Mononuclear cell (primary cell): ENCODE data around the gene HEBP2. TPM values are rescaled to one million over a fixed set of nuclear protein-coding genes. Genes with fewer than 3 reads are reported as not detected.

ENCODE experiments used
- H3K27me3 ChIP-seq: 2 replicates; pipeline ENCODE4 v1.6.0; 2011; ENCODE audit warnings: low read length, control low read depth; ENCODE audit not compliant: insufficient read depth
- H3K4me1 ChIP-seq: 2 replicates; pipeline ENCODE4 v1.5.1; 2011; ENCODE audit warnings: mild to moderate bottlenecking, low read length, control low read depth; ENCODE audit not compliant: insufficient read depth
- H3K4me3 ChIP-seq: 2 replicates; pipeline ENCODE4 v1.5.1; 2011; ENCODE audit warnings: mild to moderate bottlenecking, low read length, moderate library complexity
- H3K9me3 ChIP-seq: 2 replicates; pipeline ENCODE4 v1.5.1; 2011; ENCODE audit warnings: low read depth, mild to moderate bottlenecking, control low read depth, low read length
- total RNA-seq: library from RNA; depleted of rRNA; stranded (reverse); fragments of >200 nt; gene quantifications from one replicate; pipeline ENCODE4 v1.2.3, GENCODE V29; 2012

The HEBP2 gene
- total RNA-seq, 1 donor = 52.9 TPM

DNA sequence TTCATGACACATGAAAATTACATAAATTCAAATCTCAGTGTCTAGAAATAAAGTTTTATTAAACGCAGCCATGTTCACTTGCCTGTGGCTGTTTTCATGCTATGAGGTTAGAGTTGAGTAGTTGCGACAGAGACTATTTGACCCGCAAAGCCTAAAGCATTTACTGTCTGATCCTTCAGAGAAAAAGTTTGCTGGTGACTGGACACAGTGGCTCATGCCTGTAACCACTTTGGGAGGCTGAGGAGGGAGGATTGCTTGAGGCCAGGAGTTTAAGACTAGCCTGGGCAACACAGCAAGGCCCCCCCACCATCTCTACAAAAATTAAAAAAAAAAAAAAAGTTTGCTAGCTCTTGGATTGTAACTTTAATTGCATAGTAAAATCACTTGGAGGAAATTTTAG, 17.1 kb upstream of the HEBP2 start:
- no peaks in the 10 kb centered on the region for H3K9me3 ChIP-seq
- no peaks in the 10 kb centered on the region for H3K27me3 ChIP-seq
- no peak overlapping the region for H3K4me3 ChIP-seq
- no peaks in the 10 kb centered on the region for H3K4me1 ChIP-seq

DNA sequence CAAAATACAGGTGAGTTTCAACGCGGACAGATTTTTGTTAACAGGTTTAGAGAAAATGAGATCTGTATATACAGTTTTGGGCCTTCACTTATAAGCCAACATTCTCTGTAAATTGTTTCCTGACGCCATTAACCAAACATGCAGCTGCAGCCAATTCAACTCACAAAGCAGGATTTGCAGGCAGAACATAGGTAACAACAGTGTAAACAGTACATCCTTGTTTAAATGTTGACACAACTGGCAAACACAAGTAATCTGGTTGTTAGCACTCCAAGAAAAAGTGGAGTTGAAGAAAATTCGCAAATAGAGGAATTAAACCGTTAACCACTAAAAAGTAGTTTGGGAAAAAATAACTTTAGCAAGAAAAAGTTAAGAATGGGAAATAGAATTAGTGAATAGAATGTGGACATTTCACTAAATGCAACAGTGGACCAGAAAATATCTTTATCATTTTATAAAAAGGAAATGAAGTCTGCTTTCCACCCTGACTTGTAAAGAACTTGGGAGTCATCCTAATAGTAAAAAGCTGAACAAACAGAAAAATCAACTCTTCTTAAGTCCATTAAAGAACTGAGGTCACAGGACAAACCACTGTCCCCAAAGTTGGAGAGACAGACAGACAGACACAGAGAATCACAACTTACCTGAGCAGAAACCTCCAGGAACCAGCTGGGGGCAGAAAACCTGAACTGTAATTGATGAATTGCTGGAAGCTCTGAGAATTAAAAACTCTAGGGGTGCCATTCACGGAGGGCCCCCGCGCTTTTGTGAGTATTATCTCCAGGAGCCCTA, 16.2 kb upstream of the HEBP2 start:
- no peaks in the 10 kb centered on the region for H3K27me3 ChIP-seq
- no peaks in the 10 kb centered on the region for H3K9me3 ChIP-seq
- no peaks in the 10 kb centered on the region for H3K4me1 ChIP-seq
- no peak overlapping the region for H3K4me3 ChIP-seq

DNA sequence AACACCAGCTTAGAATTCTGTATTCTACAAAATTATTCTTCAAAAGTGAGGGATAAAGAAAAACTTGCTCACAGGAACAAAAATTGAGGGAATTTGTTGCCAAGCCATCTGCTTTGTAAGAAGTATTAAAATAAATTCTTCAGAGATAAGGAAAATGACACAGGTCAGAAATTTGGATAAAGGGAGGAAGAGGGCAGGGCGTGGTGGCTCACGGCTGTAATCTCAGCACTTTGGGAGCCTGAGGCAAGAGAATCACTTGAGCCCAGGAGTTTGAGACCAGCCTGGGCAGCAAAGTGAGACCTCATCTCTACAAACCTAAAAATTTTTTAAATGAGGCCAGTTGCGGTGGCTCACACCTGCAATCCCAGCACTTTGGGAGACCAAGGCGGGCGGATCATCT, 14.5 kb upstream of the HEBP2 start:
- no peaks in the 10 kb centered on the region for H3K9me3 ChIP-seq
- no peaks in the 10 kb centered on the region for H3K27me3 ChIP-seq
- H3K4me1 ChIP-seq = peaks cover 9% of the 10 kb centered on the region
- H3K4me3 ChIP-seq = no peak overlapping the region

DNA sequence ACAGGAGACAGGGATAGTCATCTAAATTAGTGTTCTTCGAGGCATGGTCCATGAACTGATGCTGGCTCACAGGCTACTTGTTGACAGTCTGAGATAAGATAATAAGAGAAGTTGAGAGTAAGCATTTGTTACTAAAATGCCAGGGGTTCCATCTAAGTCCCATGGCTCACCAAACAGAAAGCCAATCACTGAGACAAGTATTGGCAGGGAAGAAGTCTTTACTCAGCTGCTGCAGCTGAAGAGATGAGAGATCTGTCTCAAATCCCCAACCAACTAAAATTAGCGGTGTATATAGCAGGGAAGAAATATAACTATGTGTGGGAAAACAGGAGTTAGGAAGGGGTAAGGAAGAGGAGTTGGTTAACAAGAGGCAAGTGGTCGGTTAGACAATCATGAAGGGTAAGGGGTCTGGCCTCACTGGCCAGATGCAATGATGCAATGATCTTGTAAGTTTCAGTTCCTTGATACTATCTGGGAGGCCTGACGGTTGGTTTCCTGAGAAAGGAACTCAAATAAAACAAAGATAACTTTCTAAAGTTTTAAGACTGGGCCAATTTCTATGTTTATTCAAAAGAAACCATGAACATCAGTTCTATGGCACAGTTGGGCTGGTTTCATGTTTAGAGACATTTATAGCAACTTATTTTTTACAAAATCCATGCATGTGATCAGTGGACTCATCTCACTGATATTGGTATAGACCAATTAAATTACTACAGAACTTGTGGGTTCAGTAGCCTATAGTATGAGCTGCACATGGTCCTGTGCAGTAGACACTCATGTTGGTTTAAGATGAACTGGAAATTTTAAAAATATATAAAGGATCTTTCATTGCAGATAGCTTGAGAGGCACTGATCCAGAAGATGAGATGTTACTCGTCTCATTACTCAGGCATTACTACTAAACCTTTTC, 9.9 kb upstream of the HEBP2 start:
- Histone ChIP-seq H3K4me3 (no peak overlapping the region), H3K9me3 (no peaks in the 10 kb centered on the region), H3K27me3 (no peaks in the 10 kb centered on the region), H3K4me1 (peaks cover 16% of the 10 kb centered on the region)

DNA sequence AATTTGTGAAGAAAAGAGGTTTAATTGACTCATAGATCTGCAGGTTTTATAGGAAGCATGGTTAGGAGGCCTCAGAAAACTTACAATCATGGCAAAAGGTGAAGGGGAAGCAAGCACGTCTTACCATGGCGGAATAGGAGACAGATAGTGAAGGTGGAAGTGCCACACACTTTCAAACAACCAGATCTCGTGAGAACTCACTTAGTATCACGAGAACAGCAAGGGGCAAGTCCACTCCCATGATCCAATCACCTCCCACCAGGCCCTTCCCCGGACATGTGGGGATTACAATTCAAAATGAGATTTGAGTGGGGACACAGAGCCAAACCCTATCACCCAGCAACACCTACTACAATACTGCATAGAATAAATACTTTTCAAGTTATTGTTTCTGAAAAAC, 7.3 kb upstream of the HEBP2 start:
- Histone ChIP-seq H3K4me1 (peaks cover 16% of the 10 kb centered on the region), H3K27me3 (no peaks in the 10 kb centered on the region), H3K9me3 (no peaks in the 10 kb centered on the region), H3K4me3 (no peak overlapping the region)

DNA sequence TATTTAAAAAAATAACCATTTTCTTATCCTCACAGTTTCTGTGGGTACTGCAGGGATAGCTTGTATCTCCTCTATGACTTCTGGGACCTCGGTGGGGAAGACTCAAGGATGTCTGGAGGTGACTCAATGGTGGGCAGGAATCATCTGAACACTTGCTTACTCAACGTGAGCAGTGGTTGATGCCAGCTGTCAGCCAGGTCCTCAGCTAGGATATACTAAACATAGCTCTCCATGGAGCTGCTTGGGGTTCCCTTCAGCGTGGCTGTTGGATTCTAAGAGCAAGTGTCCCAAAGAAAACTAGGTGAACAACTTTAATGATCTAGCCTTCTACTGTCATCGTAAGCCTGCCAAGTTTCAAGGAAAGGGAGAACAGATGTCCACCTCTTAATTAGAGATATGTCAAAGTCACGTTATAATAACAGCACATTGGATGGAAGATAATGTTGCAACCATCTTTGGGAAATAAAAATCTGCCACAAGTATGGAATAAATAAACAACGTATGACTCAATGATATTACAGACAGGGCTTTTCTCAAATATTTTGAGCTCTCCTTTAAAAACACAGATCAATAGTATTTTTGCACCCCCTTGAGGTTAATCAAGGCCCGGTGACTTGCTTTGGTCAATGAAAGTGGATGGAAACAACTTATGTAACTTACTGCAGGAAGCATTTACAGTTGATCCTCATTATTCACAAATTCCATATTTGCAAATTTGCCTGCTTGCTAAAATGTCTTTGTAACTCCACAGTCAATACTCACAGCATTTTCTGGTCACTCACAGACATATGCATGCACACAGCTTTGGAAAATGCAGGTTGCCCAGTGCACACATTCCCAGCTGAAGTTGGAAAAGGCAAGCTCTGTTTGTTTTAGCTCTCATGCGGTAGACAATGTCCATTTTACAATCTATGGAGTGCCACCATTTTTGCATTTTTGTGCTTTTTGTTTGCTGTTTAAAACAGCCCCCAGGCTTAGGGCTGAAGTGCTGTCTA, 6.6 kb upstream of the HEBP2 start:
- no peak overlapping the region for H3K4me3 ChIP-seq
- H3K27me3 ChIP-seq = no peaks in the 10 kb centered on the region
- H3K9me3 ChIP-seq = no peaks in the 10 kb centered on the region

DNA sequence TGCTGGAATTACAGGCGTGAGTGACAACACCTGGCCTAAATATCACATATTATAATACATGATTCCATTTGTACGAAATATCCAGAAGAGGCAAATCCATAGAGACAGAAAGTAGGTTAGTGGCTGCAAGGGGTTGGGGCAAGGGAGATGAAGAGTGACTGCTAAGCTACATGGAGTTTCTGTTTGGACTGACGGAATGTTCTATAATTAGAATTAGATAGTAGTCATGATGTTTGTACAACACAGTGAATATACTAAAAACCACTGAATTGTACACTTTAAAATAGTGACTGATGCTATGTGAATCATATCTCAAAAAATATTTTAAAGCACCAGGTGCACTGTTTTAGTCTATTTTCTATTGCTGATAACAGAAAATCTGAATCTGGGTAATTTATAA, 3.7 kb upstream of the HEBP2 start:
- no peaks in the 10 kb centered on the region for H3K27me3 ChIP-seq
- H3K9me3 ChIP-seq = no peaks in the 10 kb centered on the region
- H3K4me1 ChIP-seq = peaks cover 16% of the 10 kb centered on the region
- no peak overlapping the region for H3K4me3 ChIP-seq

More for the DNA sequence above, 6.6 kb upstream of the HEBP2 start:
- peaks cover 16% of the 10 kb centered on the region for H3K4me1 ChIP-seq

DNA sequence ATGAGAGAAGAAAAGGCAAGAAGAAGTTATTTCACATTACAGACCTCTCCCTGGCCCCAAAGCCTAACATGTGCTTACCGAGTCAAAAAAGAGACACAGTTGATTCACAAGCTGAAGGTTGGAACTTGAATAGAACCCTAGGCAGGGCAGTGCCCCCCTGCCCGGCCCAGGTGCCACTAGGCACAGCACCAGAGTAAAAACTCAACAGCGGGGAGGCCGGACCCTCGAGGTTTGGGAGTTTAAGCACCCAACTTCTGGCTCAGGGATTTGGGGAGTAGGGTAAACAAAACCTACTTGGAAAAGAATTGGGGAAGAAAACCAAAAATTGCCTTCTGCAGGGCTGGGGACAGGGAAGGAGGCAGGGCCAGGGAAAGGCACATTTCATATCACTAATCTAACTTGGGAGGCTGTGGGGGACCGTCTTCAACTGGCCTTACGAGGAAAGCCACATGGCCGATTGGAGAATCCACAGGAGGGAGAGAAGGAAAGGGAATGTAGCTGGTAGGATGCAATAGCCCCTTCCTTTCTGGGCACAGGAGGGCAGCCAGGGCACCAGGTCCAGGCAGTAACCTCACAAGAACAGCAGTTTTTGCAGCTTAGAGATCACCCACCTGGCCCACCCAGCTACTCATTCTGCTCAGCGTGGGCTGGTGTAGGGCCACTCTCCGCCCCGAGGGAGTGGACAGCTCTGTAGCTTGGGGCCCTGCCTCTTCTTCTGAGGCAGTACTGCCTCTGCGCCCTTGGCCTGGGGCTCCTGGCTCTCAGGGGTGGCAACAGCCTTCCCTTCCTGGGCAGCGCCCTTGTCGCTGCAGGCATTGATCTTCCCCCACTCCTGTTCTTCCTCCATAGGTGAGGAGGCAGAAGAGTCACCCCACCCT, 1.8 kb upstream of the HEBP2 start:
- Histone ChIP-seq H3K4me3 (no peak overlapping the region), H3K9me3 (no peaks in the 10 kb centered on the region), H3K4me1 (peaks cover 18% of the 10 kb centered on the region), H3K27me3 (no peaks in the 10 kb centered on the region)

DNA sequence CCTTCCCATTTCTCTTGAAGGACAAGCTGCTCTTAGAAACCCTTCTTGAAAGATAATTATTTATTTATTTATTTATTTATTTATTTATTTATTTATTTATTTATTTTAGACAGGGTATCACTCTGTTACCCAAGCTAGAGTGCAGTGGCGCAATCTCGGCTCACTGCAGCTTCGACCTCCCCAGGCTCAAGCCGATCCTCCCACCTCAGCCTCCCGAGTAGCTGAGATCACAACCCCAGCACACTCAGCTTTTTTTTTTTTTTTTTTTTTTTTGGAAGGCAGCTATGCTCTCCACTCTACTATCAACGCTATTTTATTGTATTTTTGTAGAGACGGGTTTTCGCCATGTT, 1.2 kb upstream of the HEBP2 start:
- no peaks in the 10 kb centered on the region for H3K9me3 ChIP-seq
- no peaks in the 10 kb centered on the region for H3K27me3 ChIP-seq
- peaks cover 18% of the 10 kb centered on the region for H3K4me1 ChIP-seq
- H3K4me3 ChIP-seq = no peak overlapping the region

DNA sequence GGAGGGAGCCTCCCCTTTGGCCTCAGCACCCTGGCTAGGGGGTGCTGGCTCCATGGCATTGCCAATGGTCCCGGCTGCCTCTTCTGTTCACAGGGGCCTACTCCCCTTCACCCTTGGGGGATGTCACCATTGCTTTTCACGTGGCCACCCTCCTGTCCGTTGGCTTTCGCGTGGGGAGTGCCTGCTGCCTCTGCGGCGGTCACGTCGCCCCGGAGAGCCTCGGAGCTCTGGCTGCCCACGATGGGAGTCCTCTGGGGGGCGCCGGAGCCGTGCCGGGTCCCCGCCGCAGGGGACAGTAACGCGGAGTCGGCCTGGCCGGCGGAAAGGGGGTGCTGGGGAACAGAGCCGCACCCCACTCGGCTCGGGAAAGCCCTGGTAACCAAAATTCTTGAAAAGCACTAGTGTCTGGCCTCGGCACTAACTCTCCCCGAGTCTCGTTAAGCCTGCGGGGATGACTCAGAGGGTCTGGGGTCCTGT, 661 bp upstream of the HEBP2 start:
- Histone ChIP-seq H3K27me3 (no peaks in the 10 kb centered on the region), H3K4me3 (peak overlapping the region; percentile 70), H3K4me1 (peaks cover 18% of the 10 kb centered on the region), H3K9me3 (no peaks in the 10 kb centered on the region)

DNA sequence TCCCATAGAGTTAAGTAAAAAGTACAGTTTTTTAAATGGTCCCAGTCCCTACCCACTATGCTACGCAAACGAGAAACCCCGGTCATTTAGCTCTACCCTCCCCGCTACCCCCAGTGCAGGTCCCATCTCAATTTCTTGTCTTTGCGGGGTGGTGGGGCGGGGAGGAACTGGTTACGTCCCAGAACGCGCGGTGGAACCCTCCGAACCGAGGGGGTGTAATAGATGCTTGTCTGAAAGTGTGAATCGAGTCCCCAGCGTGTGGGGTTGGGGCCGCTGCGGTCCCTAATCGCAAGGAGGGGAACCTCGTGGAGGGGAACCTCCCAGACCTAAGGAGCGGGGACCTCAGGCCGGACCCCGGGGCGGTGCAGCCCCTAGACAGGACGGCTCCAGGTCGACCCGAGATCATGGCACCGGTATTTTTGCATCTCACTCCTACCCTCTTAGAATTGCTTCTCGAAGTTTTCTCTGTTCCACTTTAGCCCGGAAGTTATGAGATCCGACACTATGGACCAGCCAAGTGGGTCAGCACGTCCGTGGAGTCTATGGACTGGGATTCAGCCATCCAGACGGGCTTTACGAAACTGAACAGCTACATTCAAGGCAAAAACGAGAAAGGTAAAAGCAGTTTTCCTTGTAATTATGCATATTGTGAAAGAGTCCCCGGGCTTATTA, 779 bp downstream of the HEBP2 start:
- peaks cover 22% of the 10 kb centered on the region for H3K4me1 ChIP-seq
- peak overlapping the region; percentile 70 for H3K4me3 ChIP-seq
- no peaks in the 10 kb centered on the region for H3K27me3 ChIP-seq
- no peaks in the 10 kb centered on the region for H3K9me3 ChIP-seq

DNA sequence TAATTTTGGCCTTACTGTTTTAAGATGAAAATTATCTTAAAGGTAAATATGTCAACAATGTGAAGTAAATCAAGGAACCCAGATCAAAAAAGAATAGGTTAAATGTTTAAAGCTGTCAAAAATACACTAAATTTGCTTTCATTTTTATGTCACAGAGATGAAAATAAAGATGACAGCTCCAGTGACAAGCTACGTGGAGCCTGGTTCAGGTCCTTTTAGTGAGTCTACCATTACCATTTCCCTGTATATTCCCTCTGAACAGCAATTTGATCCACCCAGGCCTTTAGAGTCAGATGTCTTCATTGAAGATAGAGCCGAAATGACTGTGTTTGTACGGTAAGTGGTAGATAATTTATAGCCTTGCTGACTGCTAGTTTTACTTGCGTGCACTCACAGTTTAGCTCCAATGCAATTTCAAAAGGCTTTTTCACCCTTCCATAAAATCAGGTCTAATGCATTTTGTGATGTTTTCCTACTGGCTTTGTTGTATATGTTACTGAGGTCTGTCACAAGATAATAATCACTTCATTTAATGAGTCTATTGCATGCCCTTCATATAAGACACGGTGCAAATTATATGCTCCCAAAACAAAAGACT, 1.9 kb downstream of the HEBP2 start:
- Histone ChIP-seq H3K27me3 (no peaks in the 10 kb centered on the region), H3K4me3 (no peak overlapping the region), H3K4me1 (peaks cover 32% of the 10 kb centered on the region), H3K9me3 (no peaks in the 10 kb centered on the region)

DNA sequence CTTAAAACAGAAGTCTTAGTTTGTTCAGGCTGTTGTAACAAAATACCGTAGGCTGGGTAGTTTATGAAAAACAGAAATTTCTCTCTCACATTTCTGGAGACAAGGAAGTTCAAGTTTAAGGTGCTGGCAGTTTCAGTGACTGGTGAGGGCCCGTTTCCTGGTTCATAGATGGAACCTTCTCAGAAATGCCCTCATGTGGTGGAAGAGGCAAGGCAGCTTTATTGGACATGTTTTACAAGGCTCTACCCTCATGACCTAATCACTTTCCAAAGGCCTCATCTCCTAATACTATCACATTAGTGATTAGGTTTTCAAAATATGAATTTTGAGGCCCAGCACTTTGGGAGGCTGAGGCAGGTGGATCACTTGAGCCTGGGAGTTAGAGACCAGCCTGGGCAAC, 2.4 kb downstream of the HEBP2 start:
- Histone ChIP-seq H3K9me3 (no peaks in the 10 kb centered on the region), H3K4me1 (peaks cover 37% of the 10 kb centered on the region), H3K4me3 (no peak overlapping the region), H3K27me3 (no peaks in the 10 kb centered on the region)
